ENCODE results near the gene APP.

APP gene

DNA sequence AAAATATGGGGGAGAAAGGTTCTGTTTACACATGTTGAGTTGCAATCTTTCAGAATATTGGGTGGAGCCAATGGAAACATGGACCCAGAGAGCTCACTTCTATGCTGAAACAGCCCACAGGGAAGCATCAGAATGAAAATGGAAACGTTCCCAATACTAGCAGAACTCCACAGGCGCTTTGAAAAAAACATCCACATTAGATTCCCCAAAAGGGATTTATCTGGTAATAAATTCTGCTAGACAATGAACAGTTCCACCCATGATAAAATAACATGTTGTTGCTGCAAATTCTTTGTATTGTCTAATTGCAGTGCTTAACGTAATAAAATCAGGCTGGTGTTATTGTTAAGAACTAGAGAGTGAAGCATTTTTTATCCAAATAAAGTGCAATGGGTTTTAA lies 238.8 kb downstream of the APP start:
- H3K4me3 ChIP-seq (replicated peaks; ENCODE audit: insufficient read depth, low read length) = no peak overlapping the region
- no peaks in the 10 kb centered on the region for H3K27me3 ChIP-seq (ENCODE audit: insufficient read depth, poor library complexity, severe bottlenecking)
- no peak for DNase-seq (ENCODE audit: low read depth in 1 of 2, low spot score in 1 of 2)
- H3K27ac ChIP-seq (replicated peaks) = no peak overlapping the region
- TF ChIP-seq REST (IDR thresholded peaks at IDR 0.05; ENCODE audit: insufficient replicate concordance, low read depth) (no peak), GABPA (IDR thresholded peaks at IDR 0.05; ENCODE audit: low read depth) (no peak), POLR2AphosphoS5 (IDR thresholded peaks at IDR 0.05; ENCODE audit: low read depth) (no peak), SPI1 (IDR thresholded peaks at IDR 0.05; ENCODE audit: borderline replicate concordance, low read depth) (no peak)
- TF ChIP-seq, protein P1, sequence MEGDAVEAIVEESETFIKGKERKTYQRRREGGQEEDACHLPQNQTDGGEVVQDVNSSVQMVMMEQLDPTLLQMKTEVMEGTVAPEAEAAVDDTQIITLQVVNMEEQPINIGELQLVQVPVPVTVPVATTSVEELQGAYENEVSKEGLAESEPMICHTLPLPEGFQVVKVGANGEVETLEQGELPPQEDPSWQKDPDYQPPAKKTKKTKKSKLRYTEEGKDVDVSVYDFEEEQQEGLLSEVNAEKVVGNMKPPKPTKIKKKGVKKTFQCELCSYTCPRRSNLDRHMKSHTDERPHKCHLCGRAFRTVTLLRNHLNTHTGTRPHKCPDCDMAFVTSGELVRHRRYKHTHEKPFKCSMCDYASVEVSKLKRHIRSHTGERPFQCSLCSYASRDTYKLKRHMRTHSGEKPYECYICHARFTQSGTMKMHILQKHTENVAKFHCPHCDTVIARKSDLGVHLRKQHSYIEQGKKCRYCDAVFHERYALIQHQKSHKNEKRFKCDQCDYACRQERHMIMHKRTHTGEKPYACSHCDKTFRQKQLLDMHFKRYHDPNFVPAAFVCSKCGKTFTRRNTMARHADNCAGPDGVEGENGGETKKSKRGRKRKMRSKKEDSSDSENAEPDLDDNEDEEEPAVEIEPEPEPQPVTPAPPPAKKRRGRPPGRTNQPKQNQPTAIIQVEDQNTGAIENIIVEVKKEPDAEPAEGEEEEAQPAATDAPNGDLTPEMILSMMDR (IDR thresholded peaks at IDR 0.05; ENCODE audit: insufficient read depth, low read length) = no peak

DNA sequence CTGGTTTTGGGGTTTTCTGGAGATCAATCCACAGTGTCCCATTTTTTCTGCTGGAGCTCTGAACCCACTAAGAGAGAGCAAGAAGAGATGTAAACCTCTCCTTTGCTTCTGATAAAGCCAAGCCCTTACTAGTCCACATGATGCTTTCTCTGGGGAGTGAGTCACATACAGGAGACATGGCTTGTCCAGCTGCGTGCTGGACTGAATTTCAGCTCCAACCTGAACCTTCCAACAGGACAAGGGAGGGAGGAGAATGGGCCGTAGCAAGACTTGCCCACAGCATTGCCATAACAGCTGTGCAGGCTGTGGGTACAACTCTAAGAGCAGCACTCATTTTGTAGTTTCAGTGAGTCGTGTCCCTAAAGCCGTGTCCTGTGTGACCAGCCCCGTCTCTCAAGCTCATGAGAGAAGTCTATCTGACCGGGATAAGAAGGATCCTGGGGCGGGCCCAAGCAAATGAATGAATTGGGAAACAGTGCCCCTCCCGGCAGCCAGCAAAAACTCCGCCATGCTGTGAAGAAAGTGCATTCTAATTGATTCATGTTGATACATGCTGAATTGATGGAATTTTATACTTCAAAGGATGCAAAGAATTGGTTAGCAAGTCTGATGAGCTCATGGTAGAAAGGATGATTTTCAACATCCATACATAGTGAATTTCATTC lies 240.6 kb downstream of the APP start:
- Histone ChIP-seq H3K4me3 (replicated peaks; ENCODE audit: insufficient read depth, low read length) (no peak overlapping the region), H3K27me3 (ENCODE audit: insufficient read depth, poor library complexity, severe bottlenecking) (no peaks in the 10 kb centered on the region), H3K27ac (replicated peaks) (no peak overlapping the region)
- TF ChIP-seq, protein P1 (IDR thresholded peaks at IDR 0.05; ENCODE audit: insufficient read depth, low read length) = no peak
- no peak for TF ChIP-seq REST (IDR thresholded peaks at IDR 0.05; ENCODE audit: insufficient replicate concordance, low read depth)
- TF ChIP-seq SPI1 (IDR thresholded peaks at IDR 0.05; ENCODE audit: borderline replicate concordance, low read depth) = no peak
- TF ChIP-seq POLR2AphosphoS5 (IDR thresholded peaks at IDR 0.05; ENCODE audit: low read depth) = no peak
- no peak for TF ChIP-seq GABPA (IDR thresholded peaks at IDR 0.05; ENCODE audit: low read depth)
- DNase-seq (ENCODE audit: low read depth in 1 of 2, low spot score in 1 of 2) = no peak

DNA sequence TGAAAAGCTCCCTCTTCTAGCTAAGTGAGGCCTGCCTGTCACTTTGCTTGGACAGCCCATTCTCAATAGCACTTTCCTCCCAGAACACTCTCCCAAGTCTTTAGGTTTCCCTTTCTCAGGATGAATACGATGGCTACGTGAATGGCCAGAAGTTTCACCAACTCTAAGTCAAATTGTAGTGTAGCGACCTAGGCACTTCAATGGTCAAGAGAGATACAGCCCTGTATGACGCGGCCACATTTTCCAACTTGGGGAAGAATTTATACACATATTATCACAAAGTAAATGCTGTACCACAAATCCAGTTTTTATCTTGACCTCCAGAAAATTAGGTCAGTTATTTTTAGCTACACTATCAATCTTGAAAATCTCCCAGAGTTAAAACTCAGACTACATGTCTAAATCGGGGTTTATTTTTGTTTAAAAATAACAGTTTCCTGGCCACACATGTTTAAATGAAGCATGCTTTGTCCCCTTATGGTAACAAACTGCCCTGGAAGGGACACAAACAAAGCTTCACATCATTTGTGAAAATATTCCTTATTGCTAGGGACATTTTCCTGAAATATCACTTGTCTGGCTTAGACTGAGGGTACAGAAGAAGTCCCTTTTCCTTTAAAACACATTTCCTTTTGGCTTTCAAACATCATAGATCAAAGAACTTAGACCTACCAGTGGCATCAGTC lies 243.2 kb downstream of the APP start:
- H3K4me3 ChIP-seq (replicated peaks; ENCODE audit: insufficient read depth, low read length) = no peak overlapping the region
- no peaks in the 10 kb centered on the region for H3K27me3 ChIP-seq (ENCODE audit: insufficient read depth, poor library complexity, severe bottlenecking)
- DNase-seq (ENCODE audit: low read depth in 1 of 2, low spot score in 1 of 2) = no peak
- TF ChIP-seq REST (IDR thresholded peaks at IDR 0.05; ENCODE audit: insufficient replicate concordance, low read depth) = no peak
- no peak for TF ChIP-seq POLR2AphosphoS5 (IDR thresholded peaks at IDR 0.05; ENCODE audit: low read depth)
- TF ChIP-seq, protein P1 (IDR thresholded peaks at IDR 0.05; ENCODE audit: insufficient read depth, low read length) = no peak
- TF ChIP-seq GABPA (IDR thresholded peaks at IDR 0.05; ENCODE audit: low read depth) = no peak
- no peak for TF ChIP-seq SPI1 (IDR thresholded peaks at IDR 0.05; ENCODE audit: borderline replicate concordance, low read depth)
- no peak overlapping the region for H3K27ac ChIP-seq (replicated peaks)
